HepG2 (cell line): ENCODE results near the gene CD300LF. TPM values are rescaled to one million over a fixed set of nuclear protein-coding genes. Genes with fewer than 3 reads are reported as not detected.

ENCODE experiments used
- ARHGAP35 ChIP-seq: sonication (generic); formaldehyde crosslinking; IDR thresholded peaks from 2 replicates; pipeline ENCODE4 v1.9.0; 2022; ENCODE audit warnings: mild to moderate bottlenecking, inconsistent platforms, moderate library complexity, missing genetic modification reagents, borderline replicate concordance
- ATF7 ChIP-seq, 2 experiments: fragments of 450-650 bp in 1 of 2; sonication (generic) in 1 of 2; formaldehyde crosslinking in 1 of 2; IDR thresholded peaks; 2 replicates each; pipeline versions ENCODE4 v1.4.0 to v1.6.1; 2016 to 2020; ENCODE audit warnings: antibody characterized with exemption in 1 of 2, mild to moderate bottlenecking in 1 of 2, missing genetic modification reagents in 1 of 2
- BRCA1 ChIP-seq: sonication (generic); formaldehyde crosslinking; IDR thresholded peaks from 2 replicates; pipeline ENCODE4 v1.4.0; 2020; ENCODE audit warnings: missing genetic modification reagents
- CREB1 ChIP-seq, 2 experiments: fragments of 450-650 bp in 1 of 2; IDR thresholded peaks; 2 replicates each; pipeline ENCODE4 v1.6.1; 2016 to 2017; ENCODE audit warnings: control low read depth in 1 of 2, mild to moderate bottlenecking in 1 of 2, missing compliant biosample characterization in 1 of 2, missing genetic modification characterization in 1 of 2
- DNMT1 ChIP-seq: sonication (generic); formaldehyde crosslinking; IDR thresholded peaks from 2 replicates; pipeline ENCODE4 v1.5.1; 2020; ENCODE audit warnings: mild to moderate bottlenecking, missing genetic modification reagents
- FOSL1 ChIP-seq: sonication (generic); formaldehyde crosslinking; IDR thresholded peaks from 2 replicates; pipeline ENCODE4 v1.9.0; 2021; ENCODE audit warnings: missing genetic modification reagents, borderline replicate concordance
- KDM1A ChIP-seq: IDR thresholded peaks from 2 replicates; pipeline ENCODE4 v1.6.1; 2016; ENCODE audit warnings: missing compliant biosample characterization
- MBNL3 ChIP-seq: fragments of 250-450 bp; sonication (Bioruptor Pico); conservative IDR thresholded peaks from 2 replicates; pipeline ENCODE4 v1.8.0; 2022; ENCODE audit warnings: mild to moderate bottlenecking, inconsistent platforms
- MEIS2 ChIP-seq: sonication (generic); formaldehyde crosslinking; IDR thresholded peaks from 2 replicates; pipeline ENCODE4 v1.9.0; 2021; ENCODE audit warnings: mild to moderate bottlenecking, missing genetic modification reagents
- MXD4 ChIP-seq: IDR thresholded peaks from 2 replicates; pipeline ENCODE4 v1.6.1; 2016; ENCODE audit warnings: mild to moderate bottlenecking, missing biosample characterization, missing genetic modification reagents
- NBN ChIP-seq: fragments of 450-650 bp; conservative IDR thresholded peaks from 2 replicates; pipeline ENCODE4 v1.6.1; 2017
- NFE2L1 ChIP-seq: sonication (generic); formaldehyde crosslinking; IDR thresholded peaks from 2 replicates; pipeline ENCODE4 v1.4.0; 2020; ENCODE audit warnings: missing genetic modification reagents, mild to moderate bottlenecking, borderline replicate concordance
- SNAPC2 ChIP-seq: sonication (generic); formaldehyde crosslinking; IDR thresholded peaks from 2 replicates; pipeline ENCODE4 v1.8.1; 2022; ENCODE audit warnings: mild to moderate bottlenecking, missing genetic modification reagents
- SOX5 ChIP-seq: IDR thresholded peaks from 2 replicates; pipeline ENCODE4 v1.6.1; 2016; ENCODE audit warnings: borderline replicate concordance
- TARDBP ChIP-seq: sonication (generic); formaldehyde crosslinking; IDR thresholded peaks from 2 replicates; pipeline ENCODE4 v1.8.0; 2022; ENCODE audit warnings: mild to moderate bottlenecking, missing genetic modification reagents
- ZFY ChIP-seq: sonication (generic); formaldehyde crosslinking; IDR thresholded peaks from 2 replicates; pipeline ENCODE4 v1.4.0; 2020; ENCODE audit warnings: missing genetic modification reagents
- ZNF24 ChIP-seq: fragments of 450-650 bp; IDR thresholded peaks from 2 replicates; pipeline ENCODE4 v1.6.1; 2017; ENCODE audit warnings: antibody characterized with exemption, mild to moderate bottlenecking
- ZNF414 ChIP-seq: sonication (generic); formaldehyde crosslinking; IDR thresholded peaks from 2 replicates; pipeline ENCODE4 v1.5.0; 2020; ENCODE audit warnings: missing genetic modification reagents
- ZNF577 ChIP-seq: sonication (generic); formaldehyde crosslinking; IDR thresholded peaks from 2 replicates; pipeline ENCODE4 v1.4.0; 2020; ENCODE audit warnings: mild to moderate bottlenecking, low read depth, missing genetic modification reagents, borderline replicate concordance
- ZNF672 ChIP-seq: sonication (generic); formaldehyde crosslinking; IDR thresholded peaks from 2 replicates; pipeline ENCODE4 v1.8.1; 2022; ENCODE audit warnings: missing genetic modification reagents
- polyA plus RNA-seq, 8 experiments: library from polyadenylated mRNA; depleted of rRNA in 3 of 8; stranded (reverse) in 7 of 8; unstranded in 1 of 8; fragments of >200 nt; fragmentation: Illumina TruSeq in 4 of 8; extraction: Trizol in 4 of 8; gene quantifications; 2 replicates each; pipeline versions ENCODE4 v1.2.1 to v1.2.3, GENCODE V29; 2011 to 2016; ENCODE audit warnings: low read depth in 4 of 8, missing spikeins in 1 of 8, mixed read lengths in 1 of 8; ENCODE audit not compliant: insufficient read depth in 1 of 8
- total RNA-seq, 5 experiments: library from RNA; depleted of rRNA; stranded (reverse); fragments of >200 nt; fragmentation: Illumina TruSeq; extraction: Trizol; gene quantifications; 2 replicates each; pipeline ENCODE4 v1.2.3, GENCODE V29; 2016; ENCODE audit warnings: low read depth in 1 of 5
- TF ChIP-seq, protein P1 (sequence below): sonication (generic); formaldehyde crosslinking; IDR thresholded peaks from 2 replicates; pipeline ENCODE4 v1.9.0; 2022; ENCODE audit warnings: low read depth, missing genetic modification reagents
- TF ChIP-seq, protein P2 (sequence below): sonication (generic); formaldehyde crosslinking; IDR thresholded peaks from 2 replicates; pipeline ENCODE4 v1.4.0; 2020; ENCODE audit warnings: missing genetic modification reagents
- TF ChIP-seq, protein P3 (sequence below): sonication (generic); formaldehyde crosslinking; conservative IDR thresholded peaks from 2 replicates; pipeline ENCODE4 v1.4.0; 2020; ENCODE audit warnings: missing genetic modification reagents

The CD300LF gene
- total and polyA plus RNA-seq, 2 of the 13 experiments (the other 11 are each of a cell fraction or from before 2014, with no cell fraction given): not detected

DNA sequence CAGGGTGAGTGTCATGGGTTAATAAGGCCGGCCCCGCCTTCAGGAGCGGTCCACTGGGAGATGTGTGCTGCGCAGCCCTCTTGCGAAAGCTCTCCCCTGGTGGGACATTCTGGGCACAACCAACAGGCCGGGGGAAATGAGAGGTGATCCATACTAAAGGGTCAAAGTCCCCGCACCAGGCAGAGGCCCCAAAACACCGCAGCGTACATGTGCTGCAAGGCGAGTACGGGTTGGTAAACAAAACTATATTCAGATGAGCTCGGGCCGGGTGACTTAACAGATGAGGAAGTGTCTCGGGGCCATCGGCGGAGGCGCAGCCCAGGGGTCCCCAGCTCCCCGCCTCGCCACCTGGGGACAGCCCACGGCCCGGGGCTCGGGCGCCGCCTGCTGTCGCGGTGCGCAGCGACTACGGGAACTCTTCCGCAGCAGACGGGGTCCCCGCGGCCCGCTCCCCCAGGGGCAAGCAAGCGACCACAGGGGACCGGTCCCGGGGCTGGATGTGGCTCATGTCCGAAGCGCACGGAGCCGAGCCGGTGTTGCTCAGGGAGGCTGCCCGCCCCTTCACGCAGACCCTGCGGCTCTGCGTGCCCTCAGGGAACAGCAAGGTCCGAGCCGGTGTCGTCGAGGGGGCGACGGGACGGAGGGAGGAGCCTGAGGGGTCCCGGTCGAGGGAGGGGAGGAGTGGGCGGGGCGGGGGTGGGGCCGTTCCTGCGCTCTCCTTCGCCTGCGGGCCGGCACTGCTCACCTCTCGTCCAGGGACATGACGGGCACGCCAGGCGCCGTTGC is 24.0 kb upstream of the CD300LF start, which contains the start of gene RAB37 (continued):
- TF ChIP-seq NFE2L1 (CRISPR knock-in tag) (no peak), MXD4 (no peak; the same call in none of the 2 replicates), MBNL3 (no peak), ZFY (peak; percentile 74), ARHGAP35 (no peak; the same call in 1 of the 2 replicates), CREB1 (IDR thresholded peaks at IDR 0.05) (no peak; the same call in 1 of the 2 replicates), CREB1 (CRISPR knock-in tag; IDR thresholded peaks at IDR 0.05) (peak; percentile 79), ZNF672 (CRISPR knock-in tag) (0 out of 2 replicates have a peak, but pooled peaks have one; percentile 67), ZNF24 (0 out of 2 replicates have a peak, but pooled peaks have one; percentile 35), ATF7 (IDR thresholded peaks at IDR 0.05) (no peak), ATF7 (CRISPR knock-in tag; IDR thresholded peaks at IDR 0.05) (peak; percentile 71; the same call in 1 of the 2 replicates), KDM1A (CRISPR knock-in tag) (no peak), FOSL1 (CRISPR knock-in tag) (no peak), MEIS2 (CRISPR knock-in tag) (peak; percentile 78; the same call in 1 of the 2 replicates), SOX5 (peak; percentile 75), SNAPC2 (CRISPR knock-in tag) (peak; percentile 84; the same call in 1 of the 2 replicates), NBN (no peak), TARDBP (CRISPR knock-in tag) (peak; percentile 96), ZNF577 (CRISPR knock-in tag) (no peak), BRCA1 (CRISPR knock-in tag) (no peak), DNMT1 (CRISPR knock-in tag) (no peak), ZNF414 (CRISPR knock-in tag) (peak; percentile 62; the same call in 1 of the 2 replicates)
- TF ChIP-seq, protein P1, sequence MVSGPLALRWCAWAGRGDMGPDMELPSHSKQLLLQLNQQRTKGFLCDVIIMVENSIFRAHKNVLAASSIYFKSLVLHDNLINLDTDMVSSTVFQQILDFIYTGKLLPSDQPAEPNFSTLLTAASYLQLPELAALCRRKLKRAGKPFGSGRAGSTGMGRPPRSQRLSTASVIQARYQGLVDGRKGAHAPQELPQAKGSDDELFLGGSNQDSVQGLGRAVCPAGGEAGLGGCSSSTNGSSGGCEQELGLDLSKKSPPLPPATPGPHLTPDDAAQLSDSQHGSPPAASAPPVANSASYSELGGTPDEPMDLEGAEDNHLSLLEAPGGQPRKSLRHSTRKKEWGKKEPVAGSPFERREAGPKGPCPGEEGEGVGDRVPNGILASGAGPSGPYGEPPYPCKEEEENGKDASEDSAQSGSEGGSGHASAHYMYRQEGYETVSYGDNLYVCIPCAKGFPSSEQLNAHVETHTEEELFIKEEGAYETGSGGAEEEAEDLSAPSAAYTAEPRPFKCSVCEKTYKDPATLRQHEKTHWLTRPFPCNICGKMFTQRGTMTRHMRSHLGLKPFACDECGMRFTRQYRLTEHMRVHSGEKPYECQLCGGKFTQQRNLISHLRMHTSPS (CRISPR knock-in tag): no peak
- TF ChIP-seq, protein P2, sequence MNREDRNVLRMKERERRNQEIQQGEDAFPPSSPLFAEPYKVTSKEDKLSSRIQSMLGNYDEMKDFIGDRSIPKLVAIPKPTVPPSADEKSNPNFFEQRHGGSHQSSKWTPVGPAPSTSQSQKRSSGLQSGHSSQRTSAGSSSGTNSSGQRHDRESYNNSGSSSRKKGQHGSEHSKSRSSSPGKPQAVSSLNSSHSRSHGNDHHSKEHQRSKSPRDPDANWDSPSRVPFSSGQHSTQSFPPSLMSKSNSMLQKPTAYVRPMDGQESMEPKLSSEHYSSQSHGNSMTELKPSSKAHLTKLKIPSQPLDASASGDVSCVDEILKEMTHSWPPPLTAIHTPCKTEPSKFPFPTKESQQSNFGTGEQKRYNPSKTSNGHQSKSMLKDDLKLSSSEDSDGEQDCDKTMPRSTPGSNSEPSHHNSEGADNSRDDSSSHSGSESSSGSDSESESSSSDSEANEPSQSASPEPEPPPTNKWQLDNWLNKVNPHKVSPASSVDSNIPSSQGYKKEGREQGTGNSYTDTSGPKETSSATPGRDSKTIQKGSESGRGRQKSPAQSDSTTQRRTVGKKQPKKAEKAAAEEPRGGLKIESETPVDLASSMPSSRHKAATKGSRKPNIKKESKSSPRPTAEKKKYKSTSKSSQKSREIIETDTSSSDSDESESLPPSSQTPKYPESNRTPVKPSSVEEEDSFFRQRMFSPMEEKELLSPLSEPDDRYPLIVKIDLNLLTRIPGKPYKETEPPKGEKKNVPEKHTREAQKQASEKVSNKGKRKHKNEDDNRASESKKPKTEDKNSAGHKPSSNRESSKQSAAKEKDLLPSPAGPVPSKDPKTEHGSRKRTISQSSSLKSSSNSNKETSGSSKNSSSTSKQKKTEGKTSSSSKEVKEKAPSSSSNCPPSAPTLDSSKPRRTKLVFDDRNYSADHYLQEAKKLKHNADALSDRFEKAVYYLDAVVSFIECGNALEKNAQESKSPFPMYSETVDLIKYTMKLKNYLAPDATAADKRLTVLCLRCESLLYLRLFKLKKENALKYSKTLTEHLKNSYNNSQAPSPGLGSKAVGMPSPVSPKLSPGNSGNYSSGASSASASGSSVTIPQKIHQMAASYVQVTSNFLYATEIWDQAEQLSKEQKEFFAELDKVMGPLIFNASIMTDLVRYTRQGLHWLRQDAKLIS (CRISPR knock-in tag): no peak
- TF ChIP-seq, protein P3, sequence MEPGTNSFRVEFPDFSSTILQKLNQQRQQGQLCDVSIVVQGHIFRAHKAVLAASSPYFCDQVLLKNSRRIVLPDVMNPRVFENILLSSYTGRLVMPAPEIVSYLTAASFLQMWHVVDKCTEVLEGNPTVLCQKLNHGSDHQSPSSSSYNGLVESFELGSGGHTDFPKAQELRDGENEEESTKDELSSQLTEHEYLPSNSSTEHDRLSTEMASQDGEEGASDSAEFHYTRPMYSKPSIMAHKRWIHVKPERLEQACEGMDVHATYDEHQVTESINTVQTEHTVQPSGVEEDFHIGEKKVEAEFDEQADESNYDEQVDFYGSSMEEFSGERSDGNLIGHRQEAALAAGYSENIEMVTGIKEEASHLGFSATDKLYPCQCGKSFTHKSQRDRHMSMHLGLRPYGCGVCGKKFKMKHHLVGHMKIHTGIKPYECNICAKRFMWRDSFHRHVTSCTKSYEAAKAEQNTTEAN (CRISPR knock-in tag): no peak
